GM21619 (cell line): Measurements from ENCODE around the gene CCBE1.
"Not testable (repeated sequence)": the region's sequence is repeated elsewhere in the genome, so short reads cannot be mapped to it uniquely, and the experiment has no call there.

ENCODE experiments used
- ATAC-seq: cut with Tn5 transposase; IDR thresholded peaks from one replicate; pipeline ENCODE4 v1.9.1; 2021; ENCODE audit not compliant: unreplicated experiment

Gene CCBE1

DNA sequence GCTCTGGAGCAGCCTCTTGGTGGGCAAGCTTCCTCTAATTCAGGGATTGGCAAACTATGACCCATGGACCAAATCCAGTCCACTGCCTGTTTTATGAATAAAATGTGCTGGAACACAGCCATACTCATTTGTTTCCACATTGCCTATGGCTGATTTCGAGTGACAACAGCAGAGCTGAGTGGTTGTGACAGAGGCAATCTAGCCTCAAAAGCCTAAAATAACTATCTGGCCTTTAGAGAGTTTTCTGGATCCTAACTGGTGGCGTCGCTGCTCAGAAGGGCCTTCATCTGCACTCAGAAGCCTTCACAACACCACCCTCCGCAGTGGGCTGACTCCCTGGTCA lies 147.1 kb downstream of the CCBE1 start:
- ATAC-seq = no peak

- no peak for ATAC-seq
Measured at GRCh38 chr18:59549503-59550173, 147.6 kb downstream of the CCBE1 start.

DNA sequence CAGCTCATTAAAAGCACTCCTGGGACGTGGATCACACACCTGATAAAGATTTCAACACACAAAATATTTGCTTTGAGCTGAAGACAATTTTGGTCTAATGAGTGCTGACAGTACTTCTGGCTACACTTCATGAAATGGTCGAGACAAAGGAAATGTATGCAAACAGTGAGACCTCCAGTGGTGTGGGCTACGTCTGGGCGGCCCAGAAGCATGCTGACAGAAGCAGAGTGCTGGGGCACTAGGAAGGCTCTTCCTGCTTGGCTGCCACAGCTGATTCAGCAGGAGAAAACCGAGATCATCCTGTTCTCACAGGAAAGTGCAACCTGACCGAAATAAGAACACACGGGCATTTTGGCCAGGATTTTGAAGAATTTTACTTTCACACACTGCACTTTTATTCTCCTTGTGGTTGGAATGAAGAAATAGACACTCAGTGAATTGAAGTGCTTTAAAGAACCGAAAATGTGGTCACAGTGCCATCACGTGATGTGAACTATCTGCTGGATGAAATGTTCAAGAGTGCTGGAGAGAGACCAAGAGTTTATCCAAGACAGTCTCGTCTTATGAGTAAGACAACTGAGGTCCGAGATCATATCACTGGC lies 149.5 kb downstream of the CCBE1 start:
- ATAC-seq = no peak

DNA sequence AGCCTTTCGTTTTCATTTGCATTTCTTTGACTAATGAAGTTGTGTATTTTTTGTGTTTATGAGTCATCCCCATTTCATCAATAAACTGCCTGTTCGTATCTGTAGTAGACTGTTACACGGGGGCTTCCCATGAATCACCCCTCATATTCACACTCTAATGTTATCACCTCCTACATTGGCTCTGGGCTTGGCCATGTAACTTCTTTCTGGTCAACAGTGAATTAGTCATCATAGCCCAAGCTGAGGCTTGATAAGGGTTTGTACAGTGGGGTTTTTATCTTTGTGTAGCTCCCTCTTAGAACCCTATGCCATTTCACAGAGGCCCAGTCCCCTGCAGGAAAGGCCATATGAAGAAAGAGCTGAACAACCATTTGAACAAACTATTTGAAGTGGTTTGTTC lies 151.0 kb downstream of the CCBE1 start:
- no peak for ATAC-seq

DNA sequence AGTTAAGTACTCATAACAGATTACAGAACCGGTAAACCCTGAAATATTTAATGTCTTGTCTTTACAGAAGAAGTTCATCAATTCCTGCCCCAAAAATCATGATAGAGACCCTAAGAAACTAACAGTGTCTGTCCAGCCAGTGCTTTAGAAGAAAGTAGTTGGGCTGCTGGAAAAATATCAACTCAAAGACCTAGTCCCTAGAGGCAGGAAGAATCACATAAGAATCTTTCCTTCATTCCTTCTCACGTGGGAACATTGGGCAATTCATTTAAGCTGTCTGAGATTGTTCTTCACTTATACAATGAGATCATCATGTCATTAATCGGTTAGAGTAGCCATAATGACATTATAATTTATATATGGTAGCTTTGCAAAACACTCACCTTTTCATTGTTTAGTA lies 156.4 kb downstream of the CCBE1 start:
- no peak for ATAC-seq

DNA sequence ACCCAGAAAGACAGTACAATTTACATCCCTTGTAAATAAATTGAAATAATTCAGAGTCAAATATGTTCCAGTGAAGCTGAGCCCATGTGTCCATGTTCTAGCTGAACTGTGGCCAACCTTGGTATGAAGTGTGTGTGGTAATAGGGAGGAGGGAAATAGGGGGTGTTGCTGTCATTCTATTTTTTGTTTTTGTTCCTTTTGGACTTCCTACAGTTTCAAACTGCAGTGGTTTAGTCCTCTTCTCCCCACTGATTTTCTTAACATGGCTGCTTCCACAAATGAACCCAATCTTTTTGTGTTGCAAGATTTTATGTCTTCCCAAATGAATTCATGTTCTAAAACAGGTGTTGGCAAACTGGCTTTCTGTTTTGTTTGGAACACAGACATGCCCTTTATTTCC lies 156.9 kb downstream of the CCBE1 start:
- no peak for ATAC-seq

DNA sequence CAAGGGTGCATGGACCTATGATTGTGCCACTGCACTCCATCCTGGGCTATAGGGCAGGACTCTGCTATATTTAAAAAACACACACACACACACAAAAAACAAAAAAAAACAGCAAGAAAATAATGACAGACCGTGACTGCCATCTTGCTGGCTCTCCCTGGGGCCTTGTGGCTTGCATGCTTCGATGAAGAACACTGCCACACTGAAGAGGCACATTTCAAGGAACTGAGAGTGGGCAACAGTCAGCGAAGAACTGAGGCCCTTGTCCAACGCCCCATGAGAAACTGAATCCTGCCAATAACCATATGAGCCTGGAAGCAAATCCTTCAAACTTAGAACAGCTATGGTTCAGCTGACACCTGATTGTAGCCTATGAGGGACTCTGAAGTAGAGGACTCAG lies 158.1 kb downstream of the CCBE1 start:
- ATAC-seq = no peak

- ATAC-seq = no peak
Measured at GRCh38 chr18:59537579-59537978, 159.6 kb downstream of the CCBE1 start.

DNA sequence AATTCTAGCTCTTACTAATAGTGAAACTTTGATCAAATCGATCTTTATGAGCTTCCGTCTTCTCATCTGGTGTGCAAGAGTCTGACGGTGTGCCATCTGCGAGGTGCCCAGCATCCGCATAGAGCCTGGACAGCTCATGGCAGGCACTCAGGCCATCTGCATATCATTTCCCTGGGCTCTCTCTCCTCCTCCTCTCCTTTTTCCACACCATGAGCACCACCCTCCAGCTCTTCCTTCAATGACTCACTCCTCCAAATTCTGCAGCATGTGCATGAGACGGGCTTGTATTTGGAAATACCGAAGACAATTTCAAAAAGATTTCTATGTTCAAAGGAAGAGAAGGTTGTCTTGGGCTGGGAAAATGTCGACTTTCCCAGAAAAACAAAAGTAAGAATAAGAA lies 161.1 kb downstream of the CCBE1 start:
- no peak for ATAC-seq

- no peak for ATAC-seq
Measured at GRCh38 chr18:59535055-59535454, 162.2 kb downstream of the CCBE1 start.

GRCh38 chr18:59528866-59529265 lies 168.4 kb downstream of the CCBE1 start:
- ATAC-seq = no peak

DNA sequence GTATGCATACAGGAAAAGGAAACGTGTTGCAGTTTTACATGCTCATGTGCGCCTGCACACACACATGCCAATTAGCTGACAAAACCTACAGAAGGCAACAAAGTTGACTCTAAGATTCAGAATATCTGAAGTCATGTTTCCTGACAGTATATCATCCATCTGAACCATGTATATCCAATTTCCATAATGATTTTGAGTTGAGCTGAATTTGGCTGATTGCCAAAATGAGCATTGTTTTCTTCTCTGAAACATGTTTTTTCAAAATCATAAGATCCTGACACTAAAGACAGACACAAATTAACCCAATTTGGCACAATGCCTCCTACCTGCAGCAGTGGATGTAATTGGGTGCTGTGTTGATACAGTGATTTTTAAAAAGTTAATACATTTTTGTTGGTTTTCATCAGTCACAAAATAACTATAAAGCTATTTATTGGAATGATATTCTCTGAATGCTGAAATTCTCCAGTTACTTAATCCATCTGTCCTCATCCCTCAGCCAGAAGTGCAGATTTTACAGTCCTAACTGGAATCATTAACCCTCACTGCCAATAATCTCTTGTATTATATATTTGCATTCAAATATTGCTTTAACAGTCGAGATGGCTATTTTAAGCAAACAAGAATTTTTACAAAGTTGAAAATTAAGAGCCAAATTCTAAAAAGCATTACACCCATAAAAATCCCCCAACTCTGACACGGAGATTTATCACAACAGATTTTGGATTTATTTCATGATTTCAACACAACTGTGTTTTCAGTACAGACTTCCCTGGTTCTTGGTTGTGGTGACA lies 176.5 kb downstream of the CCBE1 start:
- ATAC-seq = no peak

DNA sequence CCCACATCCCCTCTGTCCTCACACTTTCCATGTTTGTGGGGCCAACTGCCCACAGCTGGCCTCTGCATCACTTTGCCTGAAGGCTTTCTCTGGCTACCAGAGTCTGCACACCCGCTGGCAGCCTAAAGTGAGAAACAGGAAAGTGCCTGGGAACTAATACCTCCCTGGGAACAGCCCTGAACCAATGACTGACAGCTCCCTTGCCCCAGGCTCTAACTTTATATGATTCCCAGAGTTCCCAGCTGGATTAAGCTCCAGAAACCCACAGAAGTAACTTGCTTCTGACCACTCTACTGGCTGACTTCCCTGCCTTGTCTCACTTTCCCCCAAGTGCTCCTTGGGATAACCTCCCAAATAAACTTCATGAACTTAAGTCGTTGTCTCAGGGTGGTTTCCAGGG lies 178.5 kb downstream of the CCBE1 start:
- no peak for ATAC-seq

GRCh38 chr18:59517446-59518165 lies 179.6 kb downstream of the CCBE1 start:
- ATAC-seq = no peak

DNA sequence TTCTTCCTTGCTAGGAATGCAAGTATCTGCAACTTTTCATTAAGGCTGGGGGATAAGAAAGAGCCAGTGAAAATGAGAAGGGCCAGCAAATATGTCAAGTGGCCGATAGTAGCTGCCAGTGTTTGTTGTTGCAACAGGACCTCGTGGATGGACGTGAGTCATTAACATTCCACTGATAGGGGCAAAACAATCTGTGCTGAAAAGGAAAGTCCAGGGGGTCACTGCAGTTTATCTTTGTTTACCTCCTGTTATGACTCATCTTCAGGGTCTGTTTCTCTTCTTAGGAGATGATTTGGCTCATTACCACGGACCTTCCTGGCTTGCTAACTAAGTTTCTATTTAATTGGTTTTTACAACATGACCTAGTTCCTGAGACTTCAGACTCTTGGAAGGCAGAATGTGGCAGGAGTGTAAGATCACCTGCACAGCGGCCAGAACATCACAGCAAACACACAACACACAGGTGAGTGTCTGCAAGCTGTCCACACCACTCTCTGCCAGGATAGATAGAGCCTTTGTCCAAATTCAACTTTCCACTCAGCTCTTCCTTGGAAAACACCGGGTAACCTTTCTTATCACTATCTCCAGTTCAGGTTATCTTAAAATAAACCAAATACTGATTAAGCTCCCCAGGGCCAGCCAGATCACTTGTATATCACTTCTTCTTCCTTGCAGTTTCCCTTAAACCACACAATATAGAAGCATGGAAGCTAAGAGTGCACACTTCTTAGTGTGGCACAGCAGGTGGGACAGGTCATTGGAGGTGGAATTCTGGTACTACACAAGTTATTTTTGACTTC lies 180.7 kb downstream of the CCBE1 start:
- ATAC-seq = no peak

GRCh38 chr18:59515956-59516355 lies 181.3 kb downstream of the CCBE1 start:
- ATAC-seq = not testable (repeated sequence)

DNA sequence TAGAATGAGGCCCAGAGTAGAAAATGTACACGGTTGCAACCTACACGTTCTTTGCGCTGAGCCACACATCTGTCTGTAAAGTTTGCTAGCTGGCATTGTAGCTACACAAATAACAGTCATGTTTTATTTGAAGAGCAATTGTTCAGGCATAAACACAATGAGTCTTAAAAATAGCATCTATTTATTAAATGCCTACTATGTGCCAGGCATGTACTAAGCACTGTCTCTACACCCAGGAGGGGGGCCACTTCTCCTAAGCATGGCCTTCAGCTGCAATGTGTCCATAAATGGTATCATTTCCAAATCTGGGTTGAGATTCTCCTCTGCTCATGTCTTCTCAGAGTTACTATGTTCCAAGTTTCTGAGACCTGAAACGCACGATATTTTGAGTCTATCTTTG lies 182.1 kb downstream of the CCBE1 start:
- ATAC-seq = no peak

DNA sequence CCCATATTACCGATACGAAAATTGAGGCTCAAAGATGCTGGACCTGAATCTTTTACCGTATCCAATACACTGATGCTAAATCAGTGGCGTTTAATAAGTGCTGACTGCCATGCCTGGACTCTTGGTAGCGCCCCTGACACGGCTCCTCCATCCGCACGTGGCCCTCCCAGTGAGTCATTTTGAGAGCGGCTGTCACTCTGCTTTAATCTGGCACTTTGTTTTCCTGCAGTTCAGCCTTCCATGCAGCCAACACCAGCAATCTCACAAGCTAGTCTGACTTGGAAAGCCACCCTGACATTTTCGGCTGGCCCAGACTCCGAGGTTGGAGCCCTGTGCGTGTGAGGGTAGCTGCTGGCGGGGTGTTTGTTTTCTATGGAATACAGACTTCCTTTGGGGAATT lies 183.0 kb downstream of the CCBE1 start:
- ATAC-seq = no peak

- ATAC-seq = no peak
Measured at GRCh38 chr18:59512025-59512755, 185.0 kb downstream of the CCBE1 start.
